HepG2 (cell line): ENCODE measurements around the gene SKIDA1. TPM values are rescaled to one million over a fixed set of nuclear protein-coding genes. Genes with fewer than 3 reads are reported as not detected.

Experiments used
- ISX ChIP-seq: sonication (generic); formaldehyde crosslinking; conservative IDR thresholded peaks from 2 replicates; pipeline ENCODE4 v1.5.0; 2020; ENCODE audit warnings: missing genetic modification reagents
- KAT2B ChIP-seq: fragments of 150-350 bp; IDR thresholded peaks from 2 replicates; pipeline ENCODE4 v1.6.1; 2014; ENCODE audit warnings: low read depth, low read length, borderline replicate concordance
- PTBP1 ChIP-seq: fragments of 200-400 bp; formaldehyde crosslinking; IDR thresholded peaks from 2 replicates; pipeline ENCODE4 v1.6.1; 2018; ENCODE audit warnings: low read length, low read depth; ENCODE audit not compliant: poor library complexity, severe bottlenecking
- RFXAP ChIP-seq: sonication (generic); formaldehyde crosslinking; IDR thresholded peaks from 2 replicates; pipeline ENCODE4 v1.4.0; 2020; ENCODE audit warnings: missing genetic modification reagents, borderline replicate concordance
- RXRA ChIP-seq: sonication (generic); formaldehyde crosslinking; IDR thresholded peaks from 2 replicates; pipeline ENCODE4 v1.5.1; 2020; ENCODE audit warnings: missing genetic modification reagents
- TP53 ChIP-seq: sonication (generic); formaldehyde crosslinking; conservative IDR thresholded peaks from 2 replicates; pipeline ENCODE4 v1.4.0; 2020; ENCODE audit warnings: missing genetic modification reagents
- ZNF296 ChIP-seq: sonication (generic); formaldehyde crosslinking; conservative IDR thresholded peaks from 2 replicates; pipeline ENCODE4 v1.5.0; 2020; ENCODE audit warnings: mild to moderate bottlenecking, missing genetic modification reagents
- ZNF432 ChIP-seq: sonication (generic); formaldehyde crosslinking; IDR thresholded peaks from 2 replicates; pipeline ENCODE4 v1.5.0; 2020; ENCODE audit warnings: missing genetic modification reagents, mild to moderate bottlenecking, borderline replicate concordance
- ZNF615 ChIP-seq: sonication (generic); formaldehyde crosslinking; IDR thresholded peaks from 2 replicates; pipeline ENCODE4 v1.5.0; 2020; ENCODE audit warnings: mild to moderate bottlenecking, missing genetic modification reagents, borderline replicate concordance
- ZNF703 ChIP-seq: sonication (generic); formaldehyde crosslinking; IDR thresholded peaks from 2 replicates; pipeline ENCODE4 v1.5.1; 2020; ENCODE audit warnings: missing genetic modification reagents, mild to moderate bottlenecking, moderate library complexity, borderline replicate concordance
- ZNF883 ChIP-seq: sonication (generic); formaldehyde crosslinking; IDR thresholded peaks from 2 replicates; pipeline ENCODE4 v1.5.1; 2020; ENCODE audit warnings: mild to moderate bottlenecking, missing genetic modification reagents; ENCODE audit errors: not compliant biosample characterization
- polyA plus RNA-seq, 8 experiments: library from polyadenylated mRNA; depleted of rRNA in 3 of 8; stranded (reverse) in 7 of 8; unstranded in 1 of 8; fragments of >200 nt; fragmentation: Illumina TruSeq in 4 of 8; extraction: Trizol in 4 of 8; gene quantifications; 2 replicates each; pipeline versions ENCODE4 v1.2.1 to v1.2.3, GENCODE V29; 2011 to 2016; ENCODE audit warnings: low read depth in 4 of 8, missing spikeins in 1 of 8, mixed read lengths in 1 of 8; ENCODE audit not compliant: insufficient read depth in 1 of 8
- total RNA-seq, 5 experiments: library from RNA; depleted of rRNA; stranded (reverse); fragments of >200 nt; fragmentation: Illumina TruSeq; extraction: Trizol; gene quantifications; 2 replicates each; pipeline ENCODE4 v1.2.3, GENCODE V29; 2016; ENCODE audit warnings: low read depth in 1 of 5
- TF ChIP-seq, protein P1 (sequence below): sonication (generic); formaldehyde crosslinking; conservative IDR thresholded peaks from 2 replicates; pipeline ENCODE4 v1.4.0; 2020; ENCODE audit warnings: missing genetic modification reagents
- TF ChIP-seq, protein P2 (sequence below): sonication (generic); formaldehyde crosslinking; IDR thresholded peaks from 2 replicates; pipeline ENCODE4 v1.5.1; 2020; ENCODE audit warnings: mild to moderate bottlenecking, missing genetic modification reagents
- TF ChIP-seq, protein P3 (sequence below): sonication (generic); formaldehyde crosslinking; IDR thresholded peaks from 2 replicates; pipeline ENCODE4 v1.4.0; 2020; ENCODE audit warnings: missing genetic modification reagents, low read depth, mild to moderate bottlenecking, borderline replicate concordance
- TF ChIP-seq, protein P4 (sequence below): IDR thresholded peaks from 2 replicates; pipeline ENCODE4 v1.6.1; 2012; ENCODE audit warnings: inconsistent platforms
- TF ChIP-seq, protein P5 (sequence below): sonication (generic); formaldehyde crosslinking; IDR thresholded peaks from 2 replicates; pipeline ENCODE4 v1.9.0; 2021; ENCODE audit warnings: missing genetic modification reagents, borderline replicate concordance
- TF ChIP-seq, protein P6 (sequence below): sonication (generic); formaldehyde crosslinking; IDR thresholded peaks from 2 replicates; pipeline ENCODE4 v1.5.0; 2020; ENCODE audit warnings: missing genetic modification reagents
- TF ChIP-seq, protein P7 (sequence below): sonication (generic); formaldehyde crosslinking; IDR thresholded peaks from 2 replicates; pipeline ENCODE4 v1.8.1; 2023; ENCODE audit warnings: mild to moderate bottlenecking, moderate library complexity, missing genetic modification reagents

The SKIDA1 gene
- total and polyA plus RNA-seq, 2 of the 13 experiments (the other 11 are each of a cell fraction or from before 2014, with no cell fraction given) = 0.73 to 1.5 TPM

DNA sequence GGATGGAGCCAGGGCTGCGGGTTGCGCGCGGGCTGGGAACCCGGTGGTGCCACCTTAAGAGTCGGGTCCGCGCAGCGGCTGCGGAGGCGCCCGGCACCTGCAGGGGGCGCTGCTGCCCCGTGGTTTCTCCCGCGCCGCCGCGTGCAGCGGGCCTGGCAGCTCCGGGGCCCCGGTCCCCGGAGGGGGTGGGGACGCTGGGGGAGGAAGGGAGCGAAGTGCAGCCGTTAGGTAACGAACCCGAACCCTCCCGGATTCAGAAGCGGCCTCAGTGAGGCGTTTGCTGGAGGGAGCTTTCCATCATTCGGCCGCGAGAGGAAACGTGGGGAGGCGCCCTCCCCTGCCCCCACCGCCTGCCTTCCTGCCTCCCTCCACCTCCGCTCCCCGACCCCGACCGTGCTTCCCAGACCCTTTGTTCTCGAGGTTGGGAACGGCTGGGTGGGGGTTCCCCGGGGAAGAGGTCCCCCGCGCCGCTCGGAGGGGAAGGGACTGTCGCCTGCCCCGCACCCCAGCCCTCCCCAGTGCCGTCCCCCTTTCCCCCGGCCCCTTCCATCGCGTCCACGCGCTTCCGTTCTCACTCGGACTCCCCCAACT is 29.6 kb downstream of the SKIDA1 start (continued):
- TF ChIP-seq, protein P1, sequence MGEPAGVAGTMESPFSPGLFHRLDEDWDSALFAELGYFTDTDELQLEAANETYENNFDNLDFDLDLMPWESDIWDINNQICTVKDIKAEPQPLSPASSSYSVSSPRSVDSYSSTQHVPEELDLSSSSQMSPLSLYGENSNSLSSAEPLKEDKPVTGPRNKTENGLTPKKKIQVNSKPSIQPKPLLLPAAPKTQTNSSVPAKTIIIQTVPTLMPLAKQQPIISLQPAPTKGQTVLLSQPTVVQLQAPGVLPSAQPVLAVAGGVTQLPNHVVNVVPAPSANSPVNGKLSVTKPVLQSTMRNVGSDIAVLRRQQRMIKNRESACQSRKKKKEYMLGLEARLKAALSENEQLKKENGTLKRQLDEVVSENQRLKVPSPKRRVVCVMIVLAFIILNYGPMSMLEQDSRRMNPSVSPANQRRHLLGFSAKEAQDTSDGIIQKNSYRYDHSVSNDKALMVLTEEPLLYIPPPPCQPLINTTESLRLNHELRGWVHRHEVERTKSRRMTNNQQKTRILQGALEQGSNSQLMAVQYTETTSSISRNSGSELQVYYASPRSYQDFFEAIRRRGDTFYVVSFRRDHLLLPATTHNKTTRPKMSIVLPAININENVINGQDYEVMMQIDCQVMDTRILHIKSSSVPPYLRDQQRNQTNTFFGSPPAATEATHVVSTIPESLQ (CRISPR knock-in tag) = 0 out of 2 replicates have a peak, but pooled peaks have one; percentile 36
- TF ChIP-seq KAT2B (no peak), ZNF432 (CRISPR knock-in tag) (no peak), ZNF296 (CRISPR knock-in tag) (no peak), TP53 (no peak), ZNF703 (CRISPR knock-in tag) (0 out of 2 replicates have a peak, but pooled peaks have one; percentile 75), RFXAP (CRISPR knock-in tag) (peak; percentile 90), ZNF615 (CRISPR knock-in tag) (no peak), PTBP1 (no peak), ZNF883 (CRISPR knock-in tag) (no peak), RXRA (peak; percentile 95), ISX (CRISPR knock-in tag) (no peak)
- TF ChIP-seq, protein P2, sequence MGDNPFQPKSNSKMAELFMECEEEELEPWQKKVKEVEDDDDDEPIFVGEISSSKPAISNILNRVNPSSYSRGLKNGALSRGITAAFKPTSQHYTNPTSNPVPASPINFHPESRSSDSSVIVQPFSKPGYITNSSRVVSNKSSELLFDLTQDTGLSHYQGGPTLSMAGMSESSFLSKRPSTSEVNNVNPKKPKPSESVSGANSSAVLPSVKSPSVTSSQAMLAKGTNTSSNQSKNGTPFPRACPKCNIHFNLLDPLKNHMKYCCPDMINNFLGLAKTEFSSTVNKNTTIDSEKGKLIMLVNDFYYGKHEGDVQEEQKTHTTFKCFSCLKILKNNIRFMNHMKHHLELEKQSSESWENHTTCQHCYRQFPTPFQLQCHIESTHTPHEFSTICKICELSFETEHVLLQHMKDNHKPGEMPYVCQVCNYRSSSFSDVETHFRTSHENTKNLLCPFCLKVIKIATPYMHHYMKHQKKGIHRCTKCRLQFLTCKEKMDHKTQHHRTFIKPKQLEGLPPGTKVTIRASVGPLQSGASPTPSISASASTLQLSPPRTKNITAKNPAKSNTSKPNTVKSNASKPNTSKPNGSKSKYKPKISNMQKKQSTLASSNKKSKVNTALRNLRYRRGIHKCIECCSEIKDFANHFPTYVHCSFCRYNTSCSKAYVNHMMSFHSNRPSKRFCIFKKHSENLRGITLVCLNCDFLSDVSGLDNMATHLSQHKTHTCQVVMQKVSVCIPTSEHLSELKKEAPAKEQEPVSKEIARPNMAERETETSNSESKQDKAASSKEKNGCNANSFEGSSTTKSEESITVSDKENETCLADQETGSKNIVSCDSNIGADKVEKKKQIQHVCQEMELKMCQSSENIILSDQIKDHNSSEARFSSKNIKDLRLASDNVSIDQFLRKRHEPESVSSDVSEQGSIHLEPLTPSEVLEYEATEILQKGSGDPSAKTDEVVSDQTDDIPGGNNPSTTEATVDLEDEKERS = 0 out of 2 replicates have a peak, but pooled peaks have one; percentile 25
- TF ChIP-seq, protein P3, sequence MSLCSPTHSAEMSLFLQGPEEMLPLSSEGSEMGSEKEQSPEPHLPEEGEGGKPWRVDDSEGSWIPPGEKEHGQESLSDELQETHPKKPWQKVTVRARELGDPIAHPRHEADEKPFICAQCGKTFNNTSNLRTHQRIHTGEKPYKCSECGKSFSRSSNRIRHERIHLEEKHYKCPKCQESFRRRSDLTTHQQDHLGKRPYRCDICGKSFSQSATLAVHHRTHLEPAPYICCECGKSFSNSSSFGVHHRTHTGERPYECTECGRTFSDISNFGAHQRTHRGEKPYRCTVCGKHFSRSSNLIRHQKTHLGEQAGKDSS (CRISPR knock-in tag) = peak; percentile 82; the same call in 1 of the 2 replicates
- TF ChIP-seq, protein P4, sequence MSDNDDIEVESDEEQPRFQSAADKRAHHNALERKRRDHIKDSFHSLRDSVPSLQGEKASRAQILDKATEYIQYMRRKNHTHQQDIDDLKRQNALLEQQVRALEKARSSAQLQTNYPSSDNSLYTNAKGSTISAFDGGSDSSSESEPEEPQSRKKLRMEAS = no peak
- TF ChIP-seq, protein P5, sequence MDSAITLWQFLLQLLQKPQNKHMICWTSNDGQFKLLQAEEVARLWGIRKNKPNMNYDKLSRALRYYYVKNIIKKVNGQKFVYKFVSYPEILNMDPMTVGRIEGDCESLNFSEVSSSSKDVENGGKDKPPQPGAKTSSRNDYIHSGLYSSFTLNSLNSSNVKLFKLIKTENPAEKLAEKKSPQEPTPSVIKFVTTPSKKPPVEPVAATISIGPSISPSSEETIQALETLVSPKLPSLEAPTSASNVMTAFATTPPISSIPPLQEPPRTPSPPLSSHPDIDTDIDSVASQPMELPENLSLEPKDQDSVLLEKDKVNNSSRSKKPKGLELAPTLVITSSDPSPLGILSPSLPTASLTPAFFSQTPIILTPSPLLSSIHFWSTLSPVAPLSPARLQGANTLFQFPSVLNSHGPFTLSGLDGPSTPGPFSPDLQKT (CRISPR knock-in tag) = no peak
- TF ChIP-seq, protein P6, sequence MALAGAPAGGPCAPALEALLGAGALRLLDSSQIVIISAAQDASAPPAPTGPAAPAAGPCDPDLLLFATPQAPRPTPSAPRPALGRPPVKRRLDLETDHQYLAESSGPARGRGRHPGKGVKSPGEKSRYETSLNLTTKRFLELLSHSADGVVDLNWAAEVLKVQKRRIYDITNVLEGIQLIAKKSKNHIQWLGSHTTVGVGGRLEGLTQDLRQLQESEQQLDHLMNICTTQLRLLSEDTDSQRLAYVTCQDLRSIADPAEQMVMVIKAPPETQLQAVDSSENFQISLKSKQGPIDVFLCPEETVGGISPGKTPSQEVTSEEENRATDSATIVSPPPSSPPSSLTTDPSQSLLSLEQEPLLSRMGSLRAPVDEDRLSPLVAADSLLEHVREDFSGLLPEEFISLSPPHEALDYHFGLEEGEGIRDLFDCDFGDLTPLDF (CRISPR knock-in tag) = no peak
- TF ChIP-seq, protein P7, sequence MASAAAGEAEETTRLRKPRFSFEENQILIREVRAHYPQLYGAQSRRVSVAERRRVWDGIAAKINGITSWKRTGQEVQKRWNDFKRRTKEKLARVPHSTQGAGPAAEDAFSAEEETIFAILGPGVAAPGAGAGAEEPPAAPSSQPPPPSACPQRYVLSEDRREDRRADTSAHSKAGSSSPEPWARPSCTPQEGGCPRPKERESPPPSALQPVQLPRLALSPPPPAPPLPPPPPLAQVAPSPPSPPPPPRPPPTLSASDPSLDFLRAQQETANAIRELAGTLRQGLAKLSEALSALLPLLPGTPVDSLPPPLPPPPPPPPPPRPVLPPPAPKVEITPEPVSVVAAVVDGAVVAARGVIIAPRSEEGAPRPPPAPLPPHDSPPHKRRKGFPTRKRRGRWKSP (CRISPR knock-in tag) = peak; percentile 66
